H9 (cell line): ENCODE measurements around the gene GGT1. TPM values are rescaled to one million over a fixed set of nuclear protein-coding genes. Genes with fewer than 3 reads are reported as not detected.
"Not testable (repeated sequence)": the region's sequence is repeated elsewhere in the genome, so short reads cannot be mapped to it uniquely, and the experiment has no call there.

Experiments used
- DNase-seq: peaks from one replicate; pipeline ENCODE4 v3.0.0-alpha.2; 2017
- H2AFZ ChIP-seq: one replicate; pipeline ENCODE4 v1.6.1; 2013; ENCODE audit warnings: mild to moderate bottlenecking, low read length, control low read depth, moderate library complexity
- H2AK5ac ChIP-seq: 2 replicates; pipeline ENCODE4 v1.6.1; 2013; ENCODE audit warnings: low read length, control low read depth, mixed read lengths; ENCODE audit not compliant: insufficient read length
- H2BK120ac ChIP-seq: one replicate; pipeline ENCODE4 v1.6.1; 2013; ENCODE audit warnings: low read depth, mild to moderate bottlenecking, low read length, control low read depth, inconsistent platforms; ENCODE audit not compliant: poor library complexity, severe bottlenecking
- H2BK12ac ChIP-seq: 2 replicates; pipeline ENCODE4 v1.6.1; 2013; ENCODE audit warnings: low read length, control low read depth, mixed read lengths, low read depth; ENCODE audit not compliant: insufficient read length
- H2BK15ac ChIP-seq: 2 replicates; pipeline ENCODE4 v1.6.1; 2013; ENCODE audit warnings: low read depth, low read length, control low read depth
- H2BK20ac ChIP-seq: one replicate; pipeline ENCODE4 v1.6.1; 2013; ENCODE audit warnings: low read depth, mild to moderate bottlenecking, low read length, control low read depth, inconsistent platforms; ENCODE audit not compliant: poor library complexity, severe bottlenecking
- H2BK5ac ChIP-seq: 2 replicates; pipeline ENCODE4 v1.6.1; 2013; ENCODE audit warnings: low read length, control low read depth, mixed read lengths; ENCODE audit not compliant: insufficient read length
- H3K14ac ChIP-seq: 2 replicates; pipeline ENCODE4 v1.6.1; 2013; ENCODE audit warnings: low read length, control low read depth; ENCODE audit not compliant: insufficient read depth
- H3K18ac ChIP-seq: 2 replicates; pipeline ENCODE4 v1.6.1; 2013; ENCODE audit warnings: low read depth, mild to moderate bottlenecking, mixed read lengths, low read length, control low read depth; ENCODE audit not compliant: insufficient read length
- H3K23ac ChIP-seq: 2 replicates; pipeline ENCODE4 v1.6.1; 2013; ENCODE audit warnings: low read length, control low read depth, mixed read lengths, low read depth; ENCODE audit not compliant: insufficient read length
- H3K23me2 ChIP-seq: 2 replicates; pipeline ENCODE4 v1.6.1; 2013; ENCODE audit warnings: low read depth, mild to moderate bottlenecking, mixed read lengths, low read length, control low read depth; ENCODE audit not compliant: insufficient read length, poor library complexity, severe bottlenecking
- H3K27ac ChIP-seq: 2 replicates; pipeline ENCODE4 v1.5.1; 2013; ENCODE audit warnings: low read length, control low read depth, mixed read lengths, low read depth; ENCODE audit not compliant: insufficient read length
- H3K27me3 ChIP-seq: 2 replicates; pipeline ENCODE4 v1.6.1; 2013; ENCODE audit warnings: low read length, control low read depth, inconsistent platforms; ENCODE audit not compliant: insufficient read depth
- H3K4ac ChIP-seq: 2 replicates; pipeline ENCODE4 v1.6.1; 2013; ENCODE audit warnings: low read depth, mild to moderate bottlenecking, control low read depth, inconsistent platforms, low read length, moderate library complexity
- H3K4me1 ChIP-seq: 2 replicates; pipeline ENCODE4 v1.6.1; 2013; ENCODE audit warnings: low read length, control low read depth, inconsistent platforms; ENCODE audit not compliant: insufficient read depth
- H3K4me2 ChIP-seq: 2 replicates; pipeline ENCODE4 v1.6.1; 2013; ENCODE audit warnings: low read length, control low read depth, mixed read lengths; ENCODE audit not compliant: insufficient read length, insufficient read depth
- H3K56ac ChIP-seq: 2 replicates; pipeline ENCODE4 v1.6.1; 2013; ENCODE audit warnings: low read depth, mild to moderate bottlenecking, mixed read lengths, low read length, control low read depth; ENCODE audit not compliant: insufficient read length
- H3K79me1 ChIP-seq: 2 replicates; pipeline ENCODE4 v1.6.1; 2013; ENCODE audit warnings: low read depth, mild to moderate bottlenecking, moderate library complexity, low read length, control low read depth, inconsistent platforms; ENCODE audit not compliant: insufficient read depth, poor library complexity, severe bottlenecking
- H3K79me2 ChIP-seq: 2 replicates; pipeline ENCODE4 v1.6.1; 2013; ENCODE audit warnings: low read length, control low read depth, inconsistent platforms; ENCODE audit not compliant: insufficient read depth
- H3K9ac ChIP-seq: 2 replicates; pipeline ENCODE4 v1.6.1; 2013; ENCODE audit warnings: low read length, control low read depth, mixed read lengths; ENCODE audit not compliant: insufficient read length; ENCODE audit errors: extremely low read depth
- H3K9me3 ChIP-seq: one replicate; pipeline ENCODE4 v1.6.1; 2013; ENCODE audit warnings: low read depth, low read length, inconsistent platforms; ENCODE audit not compliant: control insufficient read depth
- H3T11ph ChIP-seq: one replicate; pipeline ENCODE4 v1.6.1; 2013; ENCODE audit warnings: mild to moderate bottlenecking, low read length, control low read depth, inconsistent platforms
- H4K20me1 ChIP-seq: one replicate; pipeline ENCODE4 v1.6.1; 2013; ENCODE audit not compliant: control insufficient read depth, insufficient read length, insufficient read depth
- H4K5ac ChIP-seq: 2 replicates; pipeline ENCODE4 v1.6.1; 2013; ENCODE audit warnings: low read depth, mild to moderate bottlenecking, mixed read lengths, low read length, control low read depth; ENCODE audit not compliant: insufficient read length
- H4K8ac ChIP-seq: replicated peaks from 2 replicates; pipeline ENCODE4 v1.6.1; 2013; ENCODE audit warnings: low read length, control low read depth, mixed read lengths, low read depth; ENCODE audit not compliant: insufficient read length
- H4K91ac ChIP-seq: 2 replicates; pipeline ENCODE4 v1.6.1; 2013; ENCODE audit warnings: low read depth, mild to moderate bottlenecking, moderate library complexity, mixed read lengths, low read length, control low read depth; ENCODE audit not compliant: insufficient read length
- H3K27ac Mint-ChIP-seq, 3 experiments: 2 replicates in 2 of 3; 3 replicates in 1 of 3; pipeline ENCODE4 v1.8.0; 2020 to 2021; ENCODE audit warnings: mixed read lengths in 3 of 3, mild to moderate bottlenecking in 1 of 3, moderate library complexity in 1 of 3
- H3K27me3 Mint-ChIP-seq: 2 replicates; pipeline ENCODE4 v1.8.0; 2021; ENCODE audit warnings: low read depth, mild to moderate bottlenecking, moderate library complexity, mixed read lengths
- H3K36me3 Mint-ChIP-seq, 3 experiments: 2 replicates in 2 of 3; 3 replicates in 1 of 3; pipeline ENCODE4 v1.8.0; 2020 to 2021; ENCODE audit warnings: low read depth in 3 of 3, mixed read lengths in 3 of 3; ENCODE audit not compliant: insufficient read depth in 1 of 3
- H3K4me1 Mint-ChIP-seq, 2 experiments: 2 replicates each; pipeline ENCODE4 v1.8.0; 2020; ENCODE audit warnings: mixed read lengths in 2 of 2
- H3K4me3 Mint-ChIP-seq, 2 experiments: 2 replicates in 1 of 2; 3 replicates in 1 of 2; pipeline ENCODE4 v1.8.0; 2020 to 2021; ENCODE audit warnings: mild to moderate bottlenecking in 2 of 2, mixed read lengths in 2 of 2, moderate library complexity in 1 of 2
- H3K9me3 Mint-ChIP-seq, 2 experiments: 2 replicates in 1 of 2; 3 replicates in 1 of 2; pipeline ENCODE4 v1.8.0; 2020; ENCODE audit warnings: mild to moderate bottlenecking in 2 of 2, mixed read lengths in 2 of 2, moderate library complexity in 1 of 2
- WGBS: extraction: QIAGEN DNeasy Blood & Tissue Kit; methylation state at CpG from one replicate; pipeline ENCODE4 v1.1.7; 2013; ENCODE audit warnings: missing lambda C conversion rate, low lambda C conversion rate, mixed read lengths; ENCODE audit not compliant: insufficient read length; ENCODE audit errors: extremely low coverage; 5-methylcytosine and 5-hydroxymethylcytosine counted together
- total RNA-seq: library from RNA; stranded (reverse); gene quantifications from 2 replicates; pipeline ENCODE4 v1.2.1, GENCODE V29; 2021

Gene GGT1
- total RNA-seq, 1 experiment from 2014 or later, result 20.5 TPM

DNA sequence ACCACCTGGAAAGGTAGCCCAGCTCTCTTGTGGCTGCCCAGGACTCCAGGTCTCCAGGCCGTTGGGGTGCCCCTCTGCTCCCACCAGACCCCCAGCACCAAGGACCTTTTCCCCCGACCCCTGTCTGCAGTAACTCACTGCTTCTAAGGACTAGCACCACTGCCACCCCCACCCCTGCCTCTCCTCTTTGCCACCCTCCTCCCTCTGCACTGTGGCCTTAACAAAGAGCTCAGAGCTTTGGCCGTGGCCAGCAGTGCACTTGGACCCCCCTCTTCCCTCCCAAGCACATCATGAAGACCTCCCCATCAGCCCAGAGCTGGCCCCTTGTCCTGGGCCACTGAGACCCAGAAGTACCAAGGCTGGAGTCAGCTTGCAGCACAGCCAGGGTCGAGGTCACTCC, 46.4 kb downstream of the GGT1 start:
- not testable (repeated sequence) for H2AK5ac ChIP-seq, H4K91ac ChIP-seq, H3K27ac Mint-ChIP-seq, H3K27me3 Mint-ChIP-seq, H3K4ac ChIP-seq, DNase-seq, H3K4me2 ChIP-seq, H3K27ac ChIP-seq, H2BK12ac ChIP-seq, H4K8ac ChIP-seq, H3K9me3 Mint-ChIP-seq, H3K14ac ChIP-seq, H3K79me1 ChIP-seq, H3K9me3 ChIP-seq, H3K23ac ChIP-seq, H3K4me3 Mint-ChIP-seq, H3K56ac ChIP-seq, H3T11ph ChIP-seq, H2BK20ac ChIP-seq, H2BK5ac ChIP-seq, H3K4me1 Mint-ChIP-seq, H2BK15ac ChIP-seq, H3K18ac ChIP-seq, H3K36me3 Mint-ChIP-seq, H2AFZ ChIP-seq, H4K20me1 ChIP-seq, H3K23me2 ChIP-seq, H3K4me1 ChIP-seq, H2BK120ac ChIP-seq, H4K5ac ChIP-seq, H3K79me2 ChIP-seq, H3K27me3 ChIP-seq, H3K9ac ChIP-seq
- WGBS, result no CpG with 5 or more reads among the region's 4 CpGs
